Measurements from ENCODE around the gene AXIN2.
"Not testable (repeated sequence)": the region's sequence is repeated elsewhere in the genome, so short reads cannot be mapped to it uniquely, and the experiment has no call there.

The AXIN2 gene

GRCh38 chr17:65529761-65530522 lies 31.5 kb downstream of the AXIN2 start:
- H3K9me3 Mint-ChIP-seq = no peaks in the 10 kb centered on the region
- peak overlapping the region; percentile 96 to 97 (median 97) for H3K27ac Mint-ChIP-seq
- peaks cover 49% of the 10 kb centered on the region for H3K4me1 Mint-ChIP-seq
- peaks cover 54% of the 10 kb centered on the region for H3K36me3 Mint-ChIP-seq (ENCODE audit: low read depth)
- no peak for TF ChIP-seq CTCF (IDR thresholded peaks at IDR 0.05; ENCODE audit: unreplicated experiment in 3 of 3)
- H3K27me3 Mint-ChIP-seq (ENCODE audit: low read depth) = no peaks in the 10 kb centered on the region
- H3K4me3 Mint-ChIP-seq = peak overlapping the region in 1 of 3 experiments; percentile 24

GRCh38 chr17:65529040-65529633 lies 32.3 kb downstream of the AXIN2 start:
- H3K27ac Mint-ChIP-seq = peak overlapping the region; percentile 96 to 97 (median 97)
- no peaks in the 10 kb centered on the region for H3K27me3 Mint-ChIP-seq (ENCODE audit: low read depth)
- H3K4me3 Mint-ChIP-seq = no peak overlapping the region
- no peak for TF ChIP-seq CTCF (IDR thresholded peaks at IDR 0.05; ENCODE audit: unreplicated experiment in 3 of 3)
- no peaks in the 10 kb centered on the region for H3K9me3 Mint-ChIP-seq
- H3K4me1 Mint-ChIP-seq = peaks cover 54% of the 10 kb centered on the region
- peaks cover 51% of the 10 kb centered on the region for H3K36me3 Mint-ChIP-seq (ENCODE audit: low read depth)

DNA sequence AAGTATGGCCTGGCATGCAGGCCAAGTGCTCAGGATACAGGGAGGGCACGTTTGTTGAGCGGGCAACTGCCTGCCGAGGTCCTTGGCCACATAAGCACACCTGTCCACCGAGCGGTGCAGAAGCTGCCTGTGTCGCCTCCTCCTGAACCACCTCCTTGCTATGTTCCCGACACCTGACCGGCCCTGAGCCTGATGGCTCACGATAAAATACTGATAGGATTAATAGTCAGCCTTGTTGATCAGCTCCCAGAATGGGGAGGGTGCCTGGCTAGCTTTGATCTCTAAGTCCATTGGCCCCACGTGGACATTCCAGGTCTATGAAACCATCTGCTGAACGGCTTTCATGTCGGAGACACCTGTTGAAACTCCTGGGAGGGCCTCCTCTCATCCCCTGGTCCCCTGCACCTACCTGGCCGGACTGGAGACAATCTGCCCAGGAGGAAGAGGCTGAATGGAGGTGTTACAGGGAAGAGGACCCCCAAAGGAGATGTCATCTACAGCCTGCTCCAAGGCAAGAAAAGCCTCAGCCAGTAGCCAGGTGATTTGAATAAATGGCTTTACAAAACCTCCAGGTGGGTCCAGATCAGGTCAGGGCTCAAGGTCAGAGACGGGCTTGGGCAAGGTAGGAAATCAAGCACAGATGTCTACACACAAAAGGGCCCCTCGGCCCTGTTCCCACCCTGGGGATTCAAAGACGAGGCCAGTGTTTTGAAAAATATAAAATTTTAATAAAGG lies 33.4 kb downstream of the AXIN2 start:
- TF ChIP-seq CTCF (IDR thresholded peaks at IDR 0.05; ENCODE audit: unreplicated experiment in 3 of 3) = no peak
- peaks cover 51% of the 10 kb centered on the region for H3K4me1 Mint-ChIP-seq
- H3K27ac Mint-ChIP-seq = peak overlapping the region in 2 of 3 experiments; percentile 75 to 82
- peaks cover 42% of the 10 kb centered on the region for H3K36me3 Mint-ChIP-seq (ENCODE audit: low read depth)
- H3K27me3 Mint-ChIP-seq (ENCODE audit: low read depth) = no peaks in the 10 kb centered on the region
- H3K4me3 Mint-ChIP-seq = no peak overlapping the region
- no peaks in the 10 kb centered on the region for H3K9me3 Mint-ChIP-seq

GRCh38 chr17:65527381-65527780 lies 34.1 kb downstream of the AXIN2 start:
- no peak for TF ChIP-seq CTCF (IDR thresholded peaks at IDR 0.05; ENCODE audit: unreplicated experiment in 3 of 3)
- H3K4me1 Mint-ChIP-seq = peaks cover 52% of the 10 kb centered on the region
- no peak overlapping the region for H3K4me3 Mint-ChIP-seq
- H3K27ac Mint-ChIP-seq = peak overlapping the region in 2 of 3 experiments; percentile 75 to 82
- no peaks in the 10 kb centered on the region for H3K27me3 Mint-ChIP-seq (ENCODE audit: low read depth)
- peaks cover 42% of the 10 kb centered on the region for H3K36me3 Mint-ChIP-seq (ENCODE audit: low read depth)
- no peaks in the 10 kb centered on the region for H3K9me3 Mint-ChIP-seq

DNA sequence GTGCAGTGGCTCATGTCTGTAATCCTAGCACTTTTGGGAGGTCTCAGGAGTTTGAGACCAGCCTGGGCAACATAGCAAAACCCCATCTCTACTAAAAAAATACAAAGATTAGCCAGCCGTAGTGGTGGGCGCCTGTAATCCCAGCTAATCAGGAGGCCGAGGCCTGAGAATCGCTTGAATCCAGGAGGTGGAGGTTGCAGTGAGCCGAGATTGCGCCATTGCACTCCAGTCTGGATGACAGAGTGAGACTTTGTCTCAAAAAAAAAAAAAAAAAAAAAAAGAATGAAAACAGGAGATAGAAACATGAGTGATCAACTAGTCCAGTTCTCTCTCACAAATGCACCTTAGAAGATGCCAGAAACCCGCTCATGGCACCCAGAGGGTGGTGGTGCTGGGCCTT lies 34.6 kb downstream of the AXIN2 start:
- Mint-ChIP-seq H3K27ac (peak overlapping the region in 2 of 3 experiments; percentile 30 to 75), H3K4me1 (peaks cover 49% of the 10 kb centered on the region), H3K36me3 (ENCODE audit: low read depth) (peaks cover 38% of the 10 kb centered on the region)

More for the DNA sequence above, 34.6 kb downstream of the AXIN2 start:
- not testable (repeated sequence) for H3K9me3 Mint-ChIP-seq; H3K27me3 Mint-ChIP-seq (ENCODE audit: low read depth); H3K4me3 Mint-ChIP-seq

Measured in nephron (organoid).